ENCODE data around the gene FTMT.
"Not testable (repeated sequence)": the region's sequence is repeated elsewhere in the genome, so short reads cannot be mapped to it uniquely, and the experiment has no call there.

Gene FTMT

DNA sequence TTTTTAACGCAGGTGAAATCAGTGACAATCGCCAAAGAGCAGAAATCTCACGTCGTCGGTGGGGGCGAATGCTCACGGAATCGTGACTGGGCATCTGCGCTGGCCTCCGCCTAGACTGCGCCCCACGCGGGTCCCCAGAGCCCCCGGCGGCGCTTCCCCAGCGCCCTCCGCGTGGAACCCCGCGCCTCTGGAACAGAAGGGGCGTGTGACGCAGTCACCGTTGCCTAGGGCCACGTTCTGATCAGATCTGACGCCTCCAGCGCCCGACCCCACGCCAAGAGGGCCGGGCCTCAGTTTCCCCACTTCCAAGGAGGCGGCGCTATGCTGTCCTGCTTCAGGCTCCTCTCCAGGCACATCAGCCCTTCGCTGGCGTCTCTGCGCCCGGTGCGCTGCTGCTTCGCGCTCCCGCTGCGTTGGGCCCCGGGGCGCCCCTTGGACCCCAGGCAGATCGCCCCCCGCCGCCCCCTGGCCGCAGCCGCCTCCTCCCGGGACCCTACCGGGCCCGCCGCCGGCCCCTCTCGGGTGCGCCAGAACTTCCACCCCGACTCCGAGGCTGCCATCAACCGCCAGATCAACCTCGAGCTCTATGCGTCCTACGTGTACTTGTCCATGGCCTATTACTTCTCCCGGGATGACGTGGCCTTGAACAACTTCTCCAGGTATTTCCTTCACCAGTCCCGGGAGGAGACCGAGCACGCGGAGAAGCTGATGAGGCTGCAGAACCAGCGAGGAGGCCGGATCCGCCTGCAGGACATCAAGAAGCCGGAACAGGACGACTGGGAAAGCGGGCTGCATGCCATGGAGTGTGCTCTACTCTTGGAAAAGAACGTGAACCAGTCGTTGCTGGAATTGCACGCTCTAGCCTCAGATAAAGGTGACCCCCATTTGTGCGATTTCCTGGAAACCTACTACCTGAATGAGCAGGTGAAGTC is at the start of gene FTMT:
Gene FTMT (plus strand): TSS at position 240 of the 932 bp plus-strand sequence. CDS start 82 bp downstream, at position 322.
- H3K27me3 Mint-ChIP-seq = no peaks in the 10 kb centered on the region
- no peaks in the 10 kb centered on the region for H3K4me1 Mint-ChIP-seq
- DNase-seq = no peak
- no peaks in the 10 kb centered on the region for H3K9me3 Mint-ChIP-seq
- CTCF ChIA-PET = no interaction called here
- H3K4me3 Mint-ChIP-seq = no peak within 1 kb of the TSS
- H3K36me3 Mint-ChIP-seq = no peaks in the 10 kb centered on the region
- no peak within 1 kb of the TSS for H3K27ac Mint-ChIP-seq

DNA sequence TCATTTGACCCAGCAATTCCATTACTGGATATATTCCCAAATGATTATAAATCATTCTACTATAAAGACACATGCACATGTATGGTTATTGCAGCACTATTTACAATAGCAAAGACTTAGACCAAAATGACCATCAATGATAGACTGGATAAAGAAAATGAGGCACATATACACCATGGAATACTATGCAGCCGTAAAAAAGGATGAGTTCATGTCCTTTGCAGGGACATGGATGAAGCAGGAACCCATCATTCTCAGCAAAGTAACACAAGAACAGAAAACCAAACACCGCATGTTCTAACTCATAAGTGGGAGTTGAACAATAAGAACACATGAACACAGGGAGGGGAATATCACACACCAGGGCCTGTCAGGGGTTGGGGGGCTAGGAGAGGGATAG is 46.4 kb upstream of the FTMT start:
- H3K9me3 Mint-ChIP-seq, DNase-seq, H3K4me1 Mint-ChIP-seq, H3K27me3 Mint-ChIP-seq, H3K27ac Mint-ChIP-seq, CTCF ChIA-PET, H3K36me3 Mint-ChIP-seq, H3K4me3 Mint-ChIP-seq: not testable (repeated sequence)

DNA sequence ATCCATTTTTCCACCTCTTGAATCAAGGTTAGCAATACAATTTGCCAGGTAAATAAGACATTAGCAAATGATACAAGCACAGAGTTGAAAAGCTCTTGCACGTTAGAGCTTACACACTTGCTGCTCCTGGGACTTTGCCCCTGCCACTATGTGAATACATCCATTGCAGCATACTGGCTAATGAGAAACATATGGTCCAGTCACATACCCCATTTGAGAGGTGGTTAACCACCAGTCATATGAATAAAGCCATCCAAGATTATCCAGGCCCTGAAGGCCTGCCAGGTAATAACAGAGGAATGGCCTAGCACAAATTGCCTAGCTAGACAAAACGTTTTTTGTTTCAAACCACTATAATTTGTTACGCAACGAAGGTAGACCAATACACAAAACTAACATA is 45.8 kb upstream of the FTMT start:
- Mint-ChIP-seq H3K4me3 (no peak overlapping the region), H3K36me3 (no peaks in the 10 kb centered on the region), H3K9me3 (peaks cover 7% of the 10 kb centered on the region), H3K4me1 (no peaks in the 10 kb centered on the region), H3K27me3 (no peaks in the 10 kb centered on the region), H3K27ac (no peak overlapping the region)
- DNase-seq = no peak
- CTCF ChIA-PET = no interaction called here

DNA sequence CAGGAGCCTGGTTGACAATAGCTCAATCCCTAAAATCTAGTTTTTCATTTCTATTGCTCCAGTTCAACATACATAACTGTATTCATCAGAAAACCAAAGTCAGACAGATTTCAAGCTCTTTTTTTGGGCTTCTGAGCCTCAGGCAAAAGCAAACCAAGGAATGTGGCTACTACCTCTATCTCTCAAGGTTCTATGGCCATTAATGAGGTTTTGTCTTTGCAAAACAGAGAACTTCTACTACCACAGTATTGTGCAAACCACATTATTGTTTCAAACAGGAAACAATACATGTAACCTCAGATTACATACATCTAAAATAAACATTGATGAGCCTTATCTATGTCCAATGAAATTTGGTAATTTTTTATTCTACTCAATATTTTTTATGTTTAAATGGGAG is 35.5 kb upstream of the FTMT start:
- no peak overlapping the region for H3K4me3 Mint-ChIP-seq

GRCh38 chr5:121819682-121820261 is 31.9 kb upstream of the FTMT start:
- H3K9me3 Mint-ChIP-seq = no peaks in the 10 kb centered on the region
- no peak overlapping the region for H3K27ac Mint-ChIP-seq
- H3K36me3 Mint-ChIP-seq = no peaks in the 10 kb centered on the region
- no peaks in the 10 kb centered on the region for H3K4me1 Mint-ChIP-seq
- no peak for DNase-seq
- CTCF ChIA-PET = no interaction called here
- no peaks in the 10 kb centered on the region for H3K27me3 Mint-ChIP-seq
- no peak overlapping the region for H3K4me3 Mint-ChIP-seq

More for the DNA sequence above, 35.5 kb upstream of the FTMT start:
- Mint-ChIP-seq H3K4me1 (no peaks in the 10 kb centered on the region), H3K36me3 (no peaks in the 10 kb centered on the region), H3K27ac (no peak overlapping the region), H3K9me3 (peaks cover 8% of the 10 kb centered on the region), H3K27me3 (no peaks in the 10 kb centered on the region)
- CTCF ChIA-PET = no interaction called here
- DNase-seq = no peak

- CTCF ChIA-PET = interaction anchor here (0.5 kb wide), 1 partner anchor 81 kb away, joined by 3 read pairs; no protein-coding TSS in a partner anchor
These were observed 18.1 kb upstream of the FTMT start for GRCh38 chr5:121833617-121834016.

GRCh38 chr5:121834021-121834420 is 17.7 kb upstream of the FTMT start:
- CTCF ChIA-PET = interaction anchor here (0.5 kb wide), 1 partner anchor 80 kb away, joined by 3 read pairs; no protein-coding TSS in a partner anchor
- no peak for DNase-seq
- H3K27me3 Mint-ChIP-seq = no peaks in the 10 kb centered on the region
- H3K4me3 Mint-ChIP-seq = no peak overlapping the region
- no peaks in the 10 kb centered on the region for H3K4me1 Mint-ChIP-seq
- no peak overlapping the region for H3K27ac Mint-ChIP-seq
- H3K9me3 Mint-ChIP-seq = peaks cover 7% of the 10 kb centered on the region
- H3K36me3 Mint-ChIP-seq = no peaks in the 10 kb centered on the region

More at GRCh38 chr5:121833617-121834016, 18.1 kb upstream of the FTMT start:
- Mint-ChIP-seq H3K27ac (no peak overlapping the region), H3K27me3 (no peaks in the 10 kb centered on the region), H3K4me1 (no peaks in the 10 kb centered on the region), H3K9me3 (peaks cover 7% of the 10 kb centered on the region), H3K4me3 (no peak overlapping the region), H3K36me3 (no peaks in the 10 kb centered on the region)
- no peak for DNase-seq

DNA sequence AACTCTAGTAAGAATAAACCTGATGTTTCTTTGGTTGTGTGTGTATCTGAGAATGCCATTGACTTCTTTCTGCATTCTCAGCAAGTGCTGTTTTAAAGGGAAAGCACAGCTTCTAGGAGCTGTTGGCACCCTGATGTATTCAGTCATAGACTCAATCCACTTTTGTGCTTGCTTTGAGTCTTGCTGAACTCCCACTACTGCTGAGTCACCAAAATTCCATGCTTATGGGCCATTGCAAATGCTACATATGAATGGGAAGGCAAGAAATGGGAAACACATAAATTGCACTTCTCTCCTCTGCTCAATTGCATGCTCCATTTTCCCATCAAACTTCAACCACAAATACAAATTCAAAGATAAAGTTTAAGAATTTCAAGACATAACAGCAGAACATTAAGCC is 9.8 kb upstream of the FTMT start:
- H3K27ac Mint-ChIP-seq = no peak overlapping the region
- CTCF ChIA-PET = no interaction called here
- no peak overlapping the region for H3K4me3 Mint-ChIP-seq
- no peak for DNase-seq
- H3K36me3 Mint-ChIP-seq = no peaks in the 10 kb centered on the region
- peaks cover 2% of the 10 kb centered on the region for H3K9me3 Mint-ChIP-seq
- no peaks in the 10 kb centered on the region for H3K27me3 Mint-ChIP-seq
- H3K4me1 Mint-ChIP-seq = no peaks in the 10 kb centered on the region

GRCh38 chr5:121850272-121850671 is 1.4 kb upstream of the FTMT start:
- Mint-ChIP-seq H3K27me3 (no peaks in the 10 kb centered on the region), H3K36me3 (no peaks in the 10 kb centered on the region), H3K27ac (no peak overlapping the region), H3K4me1 (no peaks in the 10 kb centered on the region), H3K4me3 (no peak overlapping the region), H3K9me3 (peaks cover 1% of the 10 kb centered on the region)
- CTCF ChIA-PET = no interaction called here
- no peak for DNase-seq

- H3K4me1 Mint-ChIP-seq = no peaks in the 10 kb centered on the region
- H3K27ac Mint-ChIP-seq = no peak overlapping the region
- H3K9me3 Mint-ChIP-seq = no peaks in the 10 kb centered on the region
- DNase-seq = no peak
- no peaks in the 10 kb centered on the region for H3K36me3 Mint-ChIP-seq
- no peaks in the 10 kb centered on the region for H3K27me3 Mint-ChIP-seq
- CTCF ChIA-PET = no interaction called here
- no peak overlapping the region for H3K4me3 Mint-ChIP-seq
These were observed 2.2 kb downstream of the FTMT start for GRCh38 chr5:121853850-121854249.

- no peak for DNase-seq
- H3K27ac Mint-ChIP-seq = no peak overlapping the region
- no peaks in the 10 kb centered on the region for H3K4me1 Mint-ChIP-seq
- no peaks in the 10 kb centered on the region for H3K27me3 Mint-ChIP-seq
- CTCF ChIA-PET = interaction anchor here (1.6 kb wide), 1 partner anchor 8 kb away, joined by 3 read pairs; no protein-coding TSS in a partner anchor
- no peaks in the 10 kb centered on the region for H3K9me3 Mint-ChIP-seq
- no peak overlapping the region for H3K4me3 Mint-ChIP-seq
- H3K36me3 Mint-ChIP-seq = no peaks in the 10 kb centered on the region
These were observed 11.1 kb downstream of the FTMT start for GRCh38 chr5:121862801-121863200.

GRCh38 chr5:121863753-121864285 is 12.1 kb downstream of the FTMT start:
- no peaks in the 10 kb centered on the region for H3K27me3 Mint-ChIP-seq
- no peaks in the 10 kb centered on the region for H3K4me1 Mint-ChIP-seq
- CTCF ChIA-PET = no interaction called here
- H3K27ac Mint-ChIP-seq = no peak overlapping the region
- H3K4me3 Mint-ChIP-seq = no peak overlapping the region
- no peak for DNase-seq
- no peaks in the 10 kb centered on the region for H3K9me3 Mint-ChIP-seq
- H3K36me3 Mint-ChIP-seq = no peaks in the 10 kb centered on the region

DNA sequence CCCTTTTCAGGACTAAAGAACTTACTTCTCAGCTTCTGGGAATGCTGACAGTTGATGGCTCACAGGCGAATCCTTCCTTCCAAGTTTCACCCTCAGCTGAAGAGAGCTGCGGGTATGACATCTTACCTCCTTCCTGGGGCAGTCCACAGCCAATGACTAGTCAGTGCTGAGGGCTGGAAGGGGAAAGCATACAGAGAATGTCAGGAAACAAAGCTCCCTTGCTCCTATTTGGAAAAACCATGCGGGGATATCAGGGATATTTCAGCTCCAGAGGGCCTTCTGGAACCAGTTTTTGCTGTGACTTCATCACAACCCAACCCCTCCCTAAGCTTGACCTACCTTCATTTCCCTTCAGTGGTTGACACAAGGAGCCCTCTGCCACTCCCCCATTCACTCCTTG is 15.7 kb downstream of the FTMT start:
- CTCF ChIA-PET = no interaction called here
- no peak for DNase-seq
- Mint-ChIP-seq H3K36me3 (no peaks in the 10 kb centered on the region), H3K4me3 (no peak overlapping the region), H3K9me3 (no peaks in the 10 kb centered on the region), H3K4me1 (no peaks in the 10 kb centered on the region), H3K27me3 (no peaks in the 10 kb centered on the region), H3K27ac (no peak overlapping the region)

GRCh38 chr5:121870489-121870888 is 18.8 kb downstream of the FTMT start:
- no peak overlapping the region for H3K4me3 Mint-ChIP-seq

DNA sequence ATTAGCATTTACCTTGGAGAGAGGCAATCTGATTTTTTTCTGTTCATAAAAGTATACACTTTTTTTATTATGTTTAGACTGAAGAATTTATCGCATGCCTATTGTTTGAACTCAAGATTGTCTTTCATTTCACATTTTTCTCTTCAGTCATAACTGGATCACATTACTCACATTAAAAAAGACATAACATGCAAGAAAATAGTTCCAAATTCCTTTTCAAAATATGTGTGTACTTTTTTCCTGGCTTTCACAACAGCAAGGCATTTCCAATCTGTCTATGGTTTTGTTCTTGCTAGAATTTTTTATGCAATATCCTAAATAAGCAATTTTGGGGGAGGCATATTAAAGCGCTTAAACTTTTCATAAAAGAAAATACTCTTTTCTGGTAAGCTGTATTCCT is 21.2 kb downstream of the FTMT start:
- no peak overlapping the region for H3K4me3 Mint-ChIP-seq
- H3K27ac Mint-ChIP-seq = no peak overlapping the region
- CTCF ChIA-PET = no interaction called here
- no peaks in the 10 kb centered on the region for H3K9me3 Mint-ChIP-seq
- no peaks in the 10 kb centered on the region for H3K36me3 Mint-ChIP-seq
- DNase-seq = no peak
- no peaks in the 10 kb centered on the region for H3K27me3 Mint-ChIP-seq
- H3K4me1 Mint-ChIP-seq = no peaks in the 10 kb centered on the region

More at GRCh38 chr5:121870489-121870888, 18.8 kb downstream of the FTMT start:
- Mint-ChIP-seq H3K36me3 (no peaks in the 10 kb centered on the region), H3K27ac (no peak overlapping the region), H3K4me1 (no peaks in the 10 kb centered on the region), H3K9me3 (no peaks in the 10 kb centered on the region), H3K27me3 (no peaks in the 10 kb centered on the region)
- DNase-seq = no peak
- CTCF ChIA-PET = interaction anchor here (1.3 kb wide), 1 partner anchor 8 kb away, joined by 3 read pairs; no protein-coding TSS in a partner anchor

Data from activated naive CD4-positive, alpha-beta T cell treated with anti-CD3 and anti-CD28 coated beads, Interleukin-2, amount 10 ng/mL, durations not matched to agents 7 days and 5 days (primary cell).